ENCODE measurements around the gene ADAP1.
A peak's percentile ranks its signal among the peaks of the same experiment; 100 is the strongest.

The ADAP1 gene

GRCh38 chr7:988426-988911 lies 34.0 kb upstream of the ADAP1 start:
- DNase-seq = no peak

GRCh38 chr7:987909-988308 lies 33.4 kb upstream of the ADAP1 start:
- no peak for DNase-seq

- no peak for DNase-seq
Observed at GRCh38 chr7:986766-987751, 32.6 kb upstream of the ADAP1 start.

GRCh38 chr7:985915-986741 lies 31.6 kb upstream of the ADAP1 start:
- no peak for DNase-seq

- DNase-seq = no peak
Observed at GRCh38 chr7:985127-985416, 30.6 kb upstream of the ADAP1 start.

GRCh38 chr7:984361-985126 lies 30.1 kb upstream of the ADAP1 start:
- no peak for DNase-seq

- no peak for DNase-seq
Observed at GRCh38 chr7:983616-984071, 29.2 kb upstream of the ADAP1 start.

- no peak for DNase-seq
Observed at GRCh38 chr7:983004-983615, 28.6 kb upstream of the ADAP1 start, which contains the start of gene CYP2W1. CYP2W1 (plus strand) TSS chr7:983181; CDS start chr7:983212, 31 bp downstream.

- DNase-seq = no peak
Observed at GRCh38 chr7:982511-983003, 28.1 kb upstream of the ADAP1 start.

GRCh38 chr7:981793-982510 lies 27.5 kb upstream of the ADAP1 start:
- DNase-seq = no peak

- no peak for DNase-seq
Observed at GRCh38 chr7:979886-980571, 25.5 kb upstream of the ADAP1 start.

- no peak for DNase-seq
Observed at GRCh38 chr7:979151-979550, 24.7 kb upstream of the ADAP1 start.

- DNase-seq = no peak
Observed at GRCh38 chr7:978416-979091, 24.1 kb upstream of the ADAP1 start.

- no peak for DNase-seq
Observed at GRCh38 chr7:978049-978346, 23.5 kb upstream of the ADAP1 start.

- DNase-seq = no peak
Observed at GRCh38 chr7:977326-978048, 23.0 kb upstream of the ADAP1 start.

- DNase-seq = no peak
Observed at GRCh38 chr7:976901-977325, 22.4 kb upstream of the ADAP1 start.

GRCh38 chr7:975702-976473 lies 21.4 kb upstream of the ADAP1 start:
- DNase-seq = no peak

- DNase-seq = peak; percentile 93
Observed at GRCh38 chr7:974820-975681, 20.6 kb upstream of the ADAP1 start, which contains the start of gene COX19. COX19 (minus strand) TSS chr7:975549; CDS start chr7:975509, 40 bp downstream.
